GM12875 (cell line): ENCODE measurements around the gene SLC22A23.

Experiments used
- H3K4me3 ChIP-seq: one replicate; pipeline ENCODE4 v1.5.1; 2011; ENCODE audit warnings: low read depth, low read length, control low read depth
- CTCF ChIP-seq: IDR thresholded peaks from 2 replicates; pipeline ENCODE4 v1.5.1; 2011; ENCODE audit warnings: low read depth, mild to moderate bottlenecking, control low read depth, inconsistent platforms, low read length, moderate library complexity, borderline replicate concordance; ENCODE audit not compliant: insufficient read depth

Gene SLC22A23

GRCh38 chr6:3303795-3304411 lies 152.9 kb downstream of the SLC22A23 start:
- H3K4me3 ChIP-seq, result no peak overlapping the region
- TF ChIP-seq CTCF, result no peak

GRCh38 chr6:3301506-3301905 lies 155.3 kb downstream of the SLC22A23 start:
- H3K4me3 ChIP-seq, result no peak overlapping the region
- no peak for TF ChIP-seq CTCF

GRCh38 chr6:3299221-3299620 lies 157.6 kb downstream of the SLC22A23 start:
- H3K4me3 ChIP-seq, result no peak overlapping the region
- TF ChIP-seq CTCF, result no peak

- TF ChIP-seq CTCF, result no peak
- H3K4me3 ChIP-seq, result no peak overlapping the region
Observed at GRCh38 chr6:3297909-3298308, 158.9 kb downstream of the SLC22A23 start.

- no peak for TF ChIP-seq CTCF
- no peak overlapping the region for H3K4me3 ChIP-seq
Observed at GRCh38 chr6:3297006-3297405, 159.8 kb downstream of the SLC22A23 start.

- no peak overlapping the region for H3K4me3 ChIP-seq
- TF ChIP-seq CTCF, result no peak
Observed at GRCh38 chr6:3296537-3296936, 160.3 kb downstream of the SLC22A23 start.

GRCh38 chr6:3296078-3296477 lies 160.8 kb downstream of the SLC22A23 start:
- H3K4me3 ChIP-seq, result no peak overlapping the region
- TF ChIP-seq CTCF, result no peak
